ENCODE data around the gene REXO1. TPM values are rescaled to one million over a fixed set of nuclear protein-coding genes. Genes with fewer than 3 reads are reported as not detected.

REXO1 gene
- total RNA-seq, 1 experiment from 2014 or later = 43.0 TPM

GRCh38 chr19:1855828-1856255, 7.6 kb upstream of the REXO1 start:
- TF ChIP-seq CTCF (IDR thresholded peaks at IDR 0.05; ENCODE audit: insufficient read depth in 1 of 2, low read depth in 1 of 2, low read length in 1 of 2, severe bottlenecking in 1 of 2, unreplicated experiment in 1 of 2) = no peak
- BruUV-seq (replicated peaks) = no TSS peak
- CTCF ChIA-PET = no interaction called here
- Mint-ChIP-seq H3K36me3 (ENCODE audit: insufficient read depth, unreplicated experiment) (peaks cover 8% of the 10 kb centered on the region), H3K27ac (ENCODE audit: unreplicated experiment) (no peak overlapping the region), H3K4me1 (ENCODE audit: low read depth, unreplicated experiment) (no peaks in the 10 kb centered on the region), H3K9me3 (ENCODE audit: unreplicated experiment) (no peaks in the 10 kb centered on the region), H3K4me3 (ENCODE audit: unreplicated experiment) (no peak overlapping the region), H3K27me3 (ENCODE audit: insufficient read depth, unreplicated experiment) (no peaks in the 10 kb centered on the region)
- H3K4me3 ChIP-seq (ENCODE audit: low read depth, low read length) = no peak overlapping the region
- intact Hi-C loops (cut with micrococcal nuclease; ENCODE audit: unreplicated experiment) = no loop called here
- DNase-seq = no peak
- POLR2A ChIA-PET = no interaction called here
- H3K27me3 ChIP-seq (replicated peaks; ENCODE audit: control insufficient read depth, insufficient read depth, low read length) = no peaks in the 10 kb centered on the region
- peaks cover 30% of the 10 kb centered on the region for H3K4me1 ChIP-seq
- no peaks in the 10 kb centered on the region for H3K36me3 ChIP-seq (ENCODE audit: control insufficient read depth, insufficient read depth, low read length)
- H3K9me3 ChIP-seq = no peaks in the 10 kb centered on the region

GRCh38 chr19:1855040-1855827, 7.0 kb upstream of the REXO1 start:
- peaks cover 24% of the 10 kb centered on the region for H3K4me1 ChIP-seq
- no peak for DNase-seq
- no peaks in the 10 kb centered on the region for H3K27me3 Mint-ChIP-seq (ENCODE audit: insufficient read depth, unreplicated experiment)
- H3K36me3 ChIP-seq (ENCODE audit: control insufficient read depth, insufficient read depth, low read length) = no peaks in the 10 kb centered on the region
- no peak overlapping the region for H3K4me3 Mint-ChIP-seq (ENCODE audit: unreplicated experiment)
- no peaks in the 10 kb centered on the region for H3K27me3 ChIP-seq (replicated peaks; ENCODE audit: control insufficient read depth, insufficient read depth, low read length)
- no peaks in the 10 kb centered on the region for H3K9me3 ChIP-seq
- no peaks in the 10 kb centered on the region for H3K9me3 Mint-ChIP-seq (ENCODE audit: unreplicated experiment)
- H3K36me3 Mint-ChIP-seq (ENCODE audit: insufficient read depth, unreplicated experiment) = peaks cover 10% of the 10 kb centered on the region
- POLR2A ChIA-PET = interaction anchor here (0.6 kb wide), 1 partner anchor 9 kb away, joined by 5 read pairs; no protein-coding TSS in a partner anchor
- no peak overlapping the region for H3K4me3 ChIP-seq (ENCODE audit: low read depth, low read length)
- no peak overlapping the region for H3K27ac Mint-ChIP-seq (ENCODE audit: unreplicated experiment)
- TF ChIP-seq CTCF (IDR thresholded peaks at IDR 0.05; ENCODE audit: insufficient read depth in 1 of 2, low read depth in 1 of 2, low read length in 1 of 2, severe bottlenecking in 1 of 2, unreplicated experiment in 1 of 2) = no peak
- no peaks in the 10 kb centered on the region for H3K4me1 Mint-ChIP-seq (ENCODE audit: low read depth, unreplicated experiment)
- CTCF ChIA-PET = no interaction called here
- BruUV-seq (replicated peaks) = no TSS peak
- intact Hi-C loops (cut with micrococcal nuclease; ENCODE audit: unreplicated experiment) = no loop called here

DNA sequence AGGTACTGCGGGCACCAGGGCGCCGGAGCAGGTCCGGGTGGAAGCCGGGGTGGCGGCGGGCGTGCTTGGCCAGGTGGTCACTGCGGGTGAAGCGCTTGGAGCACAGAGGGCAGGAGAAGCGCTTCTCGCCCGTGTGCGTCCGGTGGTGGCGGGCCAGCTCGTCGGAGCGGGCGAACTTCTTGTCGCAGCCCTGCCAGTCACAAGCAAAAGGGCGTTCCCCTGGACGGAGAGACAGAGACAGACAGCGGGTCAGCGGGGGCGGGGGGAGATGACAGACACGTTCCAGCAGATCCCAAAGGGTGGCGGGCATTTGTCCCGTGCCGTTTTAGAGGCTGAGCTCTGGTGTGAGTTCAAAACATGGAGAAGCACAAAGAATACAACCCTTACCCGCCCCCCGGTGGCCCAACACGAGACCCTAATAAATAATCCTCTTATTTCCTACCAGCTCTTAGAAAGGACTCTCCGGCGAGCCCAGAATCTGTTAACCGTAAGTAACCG, 6.3 kb upstream of the REXO1 start:
- Histone ChIP-seq H3K36me3 (ENCODE audit: control insufficient read depth, insufficient read depth, low read length) (no peaks in the 10 kb centered on the region), H3K4me3 (ENCODE audit: low read depth, low read length) (no peak overlapping the region), H3K4me1 (peaks cover 18% of the 10 kb centered on the region), H3K27me3 (replicated peaks; ENCODE audit: control insufficient read depth, insufficient read depth, low read length) (no peaks in the 10 kb centered on the region), H3K9me3 (no peaks in the 10 kb centered on the region)
- DNase-seq = no peak
- no TSS peak for BruUV-seq (replicated peaks)
- no peaks in the 10 kb centered on the region for H3K4me1 Mint-ChIP-seq (ENCODE audit: low read depth, unreplicated experiment)
- no peaks in the 10 kb centered on the region for H3K27me3 Mint-ChIP-seq (ENCODE audit: insufficient read depth, unreplicated experiment)
- POLR2A ChIA-PET = interaction anchor here (0.6 kb wide), 1 partner anchor 10 kb away, joined by 5 read pairs; no protein-coding TSS in a partner anchor
- H3K27ac Mint-ChIP-seq (ENCODE audit: unreplicated experiment) = no peak overlapping the region
- H3K36me3 Mint-ChIP-seq (ENCODE audit: insufficient read depth, unreplicated experiment) = peaks cover 10% of the 10 kb centered on the region
- no peak for TF ChIP-seq CTCF (IDR thresholded peaks at IDR 0.05; ENCODE audit: insufficient read depth in 1 of 2, low read depth in 1 of 2, low read length in 1 of 2, severe bottlenecking in 1 of 2, unreplicated experiment in 1 of 2)
- CTCF ChIA-PET = no interaction called here
- H3K9me3 Mint-ChIP-seq (ENCODE audit: unreplicated experiment) = no peaks in the 10 kb centered on the region
- intact Hi-C loops (cut with micrococcal nuclease; ENCODE audit: unreplicated experiment) = no loop called here
- H3K4me3 Mint-ChIP-seq (ENCODE audit: unreplicated experiment) = no peak overlapping the region
